Fibroblast of gingiva (primary cell): ENCODE results near the gene WNT6.

Experiments used
- DNase-seq: peaks from one replicate; pipeline ENCODE4 v3.0.0-alpha.2; 2011; ENCODE audit warnings: low read depth

The WNT6 gene

DNA sequence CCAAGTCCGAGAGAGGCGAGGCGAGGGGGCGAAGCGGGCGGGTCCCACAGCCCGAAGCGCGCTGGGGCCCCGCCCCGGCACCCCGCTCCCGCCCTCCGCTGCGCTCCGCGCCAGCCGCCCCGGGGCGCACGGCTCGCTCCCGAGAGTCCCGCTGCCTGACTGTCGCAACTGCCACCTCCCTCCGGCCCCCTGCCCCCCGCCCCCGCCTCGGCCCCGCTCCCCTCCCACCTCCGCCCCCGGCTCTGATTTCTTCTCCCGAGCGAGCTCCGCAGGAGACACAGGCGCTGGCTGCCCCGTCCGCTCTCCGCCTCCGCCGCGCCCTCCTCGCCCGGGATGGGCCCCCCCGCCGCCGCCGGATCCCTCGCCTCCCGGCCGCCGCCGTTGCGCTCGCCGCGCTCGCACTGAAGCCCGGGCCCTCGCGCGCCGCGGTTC lies at the start of gene WNT6:
Gene WNT6, plus strand, starts transcription at position 250 of the 432 bp plus-strand sequence. CDS start 233 bp downstream, outside the sequence.
- no peak for DNase-seq

DNA sequence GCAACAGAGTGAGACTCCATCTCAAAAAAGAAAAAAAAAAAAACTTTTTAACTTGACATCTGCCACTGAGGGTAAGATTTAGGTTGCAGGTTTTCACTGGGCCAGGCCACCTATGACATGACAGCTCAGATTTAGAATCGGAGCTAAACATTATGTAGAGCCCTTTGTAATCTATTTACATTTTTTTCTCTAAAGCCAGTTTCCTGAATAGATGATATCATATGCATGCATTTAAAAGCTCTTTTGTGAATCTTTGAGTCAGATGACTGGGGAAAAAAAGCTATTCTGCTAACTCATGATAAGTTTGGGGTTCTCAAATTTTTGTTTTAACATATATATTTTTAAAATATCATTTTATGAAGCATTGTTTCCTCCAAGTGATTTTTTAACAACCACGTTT lies 49.3 kb upstream of the WNT6 start:
- no peak for DNase-seq

DNA sequence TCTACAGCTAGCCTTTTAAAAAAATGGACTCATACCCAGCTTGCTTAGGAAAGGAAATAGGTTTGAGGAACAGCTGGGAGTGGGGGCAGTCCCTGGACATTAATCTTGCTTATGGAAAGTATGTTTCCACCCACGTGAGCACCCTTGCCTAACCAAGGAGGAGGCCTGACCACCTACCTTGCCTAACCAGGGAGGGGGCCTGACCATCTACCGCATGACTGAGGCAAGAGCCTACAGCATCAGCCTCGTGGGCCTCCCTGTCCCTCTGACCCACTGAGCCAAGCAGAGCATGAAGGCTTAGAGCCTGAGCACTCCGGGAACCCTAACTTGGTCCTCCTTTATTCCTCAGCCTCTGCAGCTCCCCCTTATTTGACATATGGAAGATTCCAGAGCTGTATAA lies 48.2 kb upstream of the WNT6 start:
- no peak for DNase-seq

DNA sequence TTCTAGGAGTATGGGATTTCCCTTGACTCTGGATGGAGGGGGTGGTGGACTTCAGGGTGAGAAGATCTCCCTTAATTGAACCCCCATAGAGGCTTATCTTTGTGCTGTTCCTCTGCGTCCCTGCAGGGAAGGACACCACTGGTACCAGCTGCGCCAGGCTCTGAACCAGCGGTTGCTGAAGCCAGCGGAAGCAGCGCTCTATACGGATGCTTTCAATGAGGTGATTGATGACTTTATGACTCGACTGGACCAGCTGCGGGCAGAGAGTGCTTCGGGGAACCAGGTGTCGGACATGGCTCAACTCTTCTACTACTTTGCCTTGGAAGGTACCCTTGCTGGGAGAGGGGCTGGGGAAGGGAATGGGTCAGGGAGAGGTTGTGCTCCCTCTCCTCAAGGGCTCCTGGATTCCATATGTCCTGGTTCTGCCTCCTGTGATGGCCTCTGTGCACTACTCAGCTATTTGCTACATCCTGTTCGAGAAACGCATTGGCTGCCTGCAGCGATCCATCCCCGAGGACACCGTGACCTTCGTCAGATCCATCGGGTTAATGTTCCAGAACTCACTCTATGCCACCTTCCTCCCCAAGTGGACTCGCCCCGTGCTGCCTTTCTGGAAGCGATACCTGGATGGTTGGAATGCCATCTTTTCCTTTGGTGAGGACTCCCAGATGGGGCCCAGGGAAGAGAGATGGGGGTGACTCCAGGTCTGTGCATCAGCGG lies 47.3 kb upstream of the WNT6 start:
- DNase-seq, result no peak

DNA sequence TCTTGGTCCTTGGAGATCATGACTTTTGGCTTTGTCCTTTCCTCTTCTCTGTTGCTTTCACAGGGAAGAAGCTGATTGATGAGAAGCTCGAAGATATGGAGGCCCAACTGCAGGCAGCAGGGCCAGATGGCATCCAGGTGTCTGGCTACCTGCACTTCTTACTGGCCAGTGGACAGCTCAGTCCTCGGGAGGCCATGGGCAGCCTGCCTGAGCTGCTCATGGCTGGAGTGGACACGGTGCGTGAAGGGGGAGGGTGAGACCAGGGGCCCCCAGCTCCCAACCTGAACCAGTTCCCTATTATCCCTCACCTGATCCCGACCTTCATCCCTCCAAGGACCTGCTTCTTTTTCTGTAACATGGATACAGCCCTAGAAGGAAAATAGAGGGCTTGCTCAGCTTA lies 46.7 kb upstream of the WNT6 start:
- DNase-seq, result no peak

DNA sequence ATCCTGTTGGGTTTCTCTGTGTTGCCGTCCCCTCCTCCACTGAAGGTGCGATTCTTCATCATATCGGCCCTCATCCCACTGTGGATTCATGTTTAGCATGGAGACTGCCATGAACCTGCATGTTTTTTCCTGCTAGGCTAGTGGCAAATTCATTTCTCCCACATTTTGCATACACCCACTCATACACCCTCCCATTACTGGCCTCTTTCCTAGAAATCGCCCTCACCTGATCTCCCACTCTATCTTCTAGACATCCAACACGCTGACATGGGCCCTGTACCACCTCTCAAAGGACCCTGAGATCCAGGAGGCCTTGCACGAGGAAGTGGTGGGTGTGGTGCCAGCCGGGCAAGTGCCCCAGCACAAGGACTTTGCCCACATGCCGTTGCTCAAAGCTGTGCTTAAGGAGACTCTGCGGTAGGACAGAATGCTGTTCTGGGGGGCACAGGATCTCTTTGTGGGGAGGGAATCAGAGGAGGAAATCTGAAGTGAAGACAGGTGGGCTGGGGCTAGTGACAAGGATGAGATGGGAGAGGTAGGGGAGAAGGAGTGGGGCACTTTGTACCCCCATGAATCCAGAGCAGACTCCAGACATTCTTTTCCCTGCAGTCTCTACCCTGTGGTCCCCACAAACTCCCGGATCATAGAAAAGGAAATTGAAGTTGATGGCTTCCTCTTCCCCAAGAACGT lies 45.7 kb upstream of the WNT6 start:
- no peak for DNase-seq

DNA sequence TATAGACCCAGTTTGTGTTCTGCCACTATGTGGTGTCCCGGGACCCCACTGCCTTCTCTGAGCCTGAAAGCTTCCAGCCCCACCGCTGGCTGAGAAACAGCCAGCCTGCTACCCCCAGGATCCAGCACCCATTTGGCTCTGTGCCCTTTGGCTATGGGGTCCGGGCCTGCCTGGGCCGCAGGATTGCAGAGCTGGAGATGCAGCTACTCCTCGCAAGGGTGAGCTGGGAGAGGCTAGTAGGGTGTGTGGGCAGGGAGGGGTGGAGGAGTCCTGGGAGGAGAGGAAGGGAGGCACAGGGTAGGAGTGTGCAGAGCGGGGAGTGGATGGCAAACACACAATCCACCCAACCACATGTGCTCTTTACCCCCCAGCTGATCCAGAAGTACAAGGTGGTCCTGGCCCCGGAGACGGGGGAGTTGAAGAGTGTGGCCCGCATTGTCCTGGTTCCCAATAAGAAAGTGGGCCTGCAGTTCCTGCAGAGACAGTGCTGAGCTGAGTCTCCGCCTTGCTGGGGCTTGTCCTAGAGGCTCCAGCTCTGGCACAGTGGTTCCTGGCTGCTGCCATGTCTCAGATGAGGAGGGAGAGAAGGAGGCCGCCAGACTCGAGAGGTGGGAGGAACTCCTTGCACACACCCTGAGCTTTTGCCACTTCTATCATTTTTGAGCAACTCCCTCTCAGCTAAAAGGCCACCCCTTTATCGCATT lies 44.9 kb upstream of the WNT6 start:
- DNase-seq, result no peak

DNA sequence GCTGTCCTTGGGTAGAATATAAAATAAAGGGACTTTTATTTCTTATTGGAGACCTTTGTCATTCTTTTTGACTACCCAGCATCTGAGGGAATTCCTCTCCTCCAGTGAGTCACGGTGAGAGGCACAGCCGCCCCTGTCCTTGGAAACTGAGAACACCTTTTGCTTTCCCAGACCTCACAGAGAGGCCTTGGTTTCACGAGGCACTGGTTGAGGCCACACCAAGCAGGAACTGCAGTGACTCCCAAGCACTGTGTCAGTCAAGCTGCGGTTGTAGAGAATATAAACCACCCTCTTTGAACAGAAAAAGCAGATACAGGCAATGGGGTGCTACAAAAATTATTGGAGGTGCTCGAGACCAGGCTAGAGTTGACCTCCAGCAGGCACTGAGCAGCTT lies 44.4 kb upstream of the WNT6 start:
- no peak for DNase-seq

DNA sequence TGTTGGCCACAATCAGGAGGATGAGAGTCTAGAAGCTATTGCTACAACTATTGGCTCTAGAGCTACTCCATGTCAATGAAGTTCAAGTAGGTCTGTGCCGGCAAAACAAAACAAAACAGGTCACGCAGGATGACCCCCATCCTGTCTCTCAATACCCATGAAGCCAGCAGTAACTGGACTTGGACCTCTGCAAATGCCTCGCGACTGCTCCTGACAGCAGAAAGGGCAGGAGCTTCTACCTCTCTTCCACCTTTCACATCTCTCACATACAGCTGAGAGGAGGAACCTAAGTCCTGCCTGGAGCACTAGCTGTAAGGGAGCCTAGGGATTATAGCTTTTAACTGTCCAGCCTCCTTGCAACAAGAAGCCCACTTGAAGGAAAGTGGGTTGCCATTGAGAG lies 44.0 kb upstream of the WNT6 start:
- DNase-seq, result no peak

DNA sequence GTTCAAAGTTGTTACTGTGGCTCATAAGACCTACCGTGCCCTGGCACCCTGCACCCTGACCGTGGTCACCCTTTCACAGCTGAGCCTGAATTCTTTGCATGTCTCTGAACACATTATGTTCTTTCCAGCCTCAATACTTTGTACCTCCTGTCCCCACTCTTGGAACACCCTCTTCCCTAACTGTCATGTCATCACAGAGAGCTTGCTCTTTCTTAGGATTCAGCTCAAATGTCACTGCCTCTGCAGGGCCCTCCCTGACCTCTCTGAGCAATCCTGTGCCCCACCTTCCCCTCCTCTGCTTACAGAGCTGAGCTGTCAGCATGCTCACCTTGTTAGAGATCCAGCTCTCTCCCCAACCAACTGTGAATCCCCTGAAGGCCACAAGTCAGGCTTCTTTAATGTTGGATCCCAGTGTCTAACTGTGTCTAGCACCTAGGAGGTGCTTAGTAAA lies 43.0 kb upstream of the WNT6 start:
- no peak for DNase-seq

DNA sequence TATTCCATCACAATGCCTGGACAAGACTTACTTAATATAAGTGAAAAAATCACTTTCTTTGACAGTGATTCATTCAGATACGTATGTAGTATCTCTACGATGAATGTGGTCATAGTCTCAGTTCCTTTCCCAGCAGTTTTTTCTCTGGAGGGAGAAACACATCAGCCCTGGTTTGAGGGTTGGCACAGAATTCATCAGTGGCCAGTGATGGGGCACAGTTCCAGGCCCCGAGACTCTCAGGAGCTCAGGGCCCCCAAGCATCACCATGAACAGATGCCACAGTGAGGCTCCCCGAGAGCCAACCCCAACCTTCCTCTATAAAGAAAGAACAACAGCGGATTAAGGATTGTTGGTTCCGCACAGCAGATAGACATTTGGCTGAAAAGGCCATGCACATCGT lies 40.5 kb upstream of the WNT6 start:
- no peak for DNase-seq

DNA sequence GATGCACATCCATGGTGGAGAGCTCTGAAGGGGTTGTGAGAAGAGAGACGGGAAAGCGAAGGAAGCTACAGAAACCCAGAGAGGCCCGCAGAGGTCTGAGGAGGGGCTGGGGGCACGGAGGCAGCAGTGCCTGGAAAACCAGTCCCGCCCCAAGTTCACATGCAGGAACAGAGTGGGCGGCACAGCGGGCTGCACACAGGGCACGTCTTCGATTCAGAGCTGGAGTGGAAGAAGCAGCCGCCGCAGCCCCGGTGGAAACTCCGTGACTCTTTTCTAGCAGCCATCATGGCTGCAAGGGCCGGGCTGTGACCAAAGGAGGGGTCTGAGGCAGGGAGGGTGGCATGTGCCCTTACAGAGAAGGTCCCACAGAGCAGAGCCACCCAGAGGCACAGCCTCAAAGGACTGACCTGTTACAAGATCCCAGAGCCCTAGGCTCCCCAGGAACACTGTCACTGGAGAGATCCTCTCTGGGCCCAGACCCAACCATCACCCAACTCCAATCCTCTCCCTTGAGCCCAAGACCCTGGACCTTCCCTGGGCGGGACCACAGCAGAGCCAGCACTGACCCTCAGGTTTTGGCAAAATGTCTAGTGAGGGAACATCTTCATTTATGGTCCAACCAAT lies 38.7 kb upstream of the WNT6 start:
- DNase-seq, result no peak

DNA sequence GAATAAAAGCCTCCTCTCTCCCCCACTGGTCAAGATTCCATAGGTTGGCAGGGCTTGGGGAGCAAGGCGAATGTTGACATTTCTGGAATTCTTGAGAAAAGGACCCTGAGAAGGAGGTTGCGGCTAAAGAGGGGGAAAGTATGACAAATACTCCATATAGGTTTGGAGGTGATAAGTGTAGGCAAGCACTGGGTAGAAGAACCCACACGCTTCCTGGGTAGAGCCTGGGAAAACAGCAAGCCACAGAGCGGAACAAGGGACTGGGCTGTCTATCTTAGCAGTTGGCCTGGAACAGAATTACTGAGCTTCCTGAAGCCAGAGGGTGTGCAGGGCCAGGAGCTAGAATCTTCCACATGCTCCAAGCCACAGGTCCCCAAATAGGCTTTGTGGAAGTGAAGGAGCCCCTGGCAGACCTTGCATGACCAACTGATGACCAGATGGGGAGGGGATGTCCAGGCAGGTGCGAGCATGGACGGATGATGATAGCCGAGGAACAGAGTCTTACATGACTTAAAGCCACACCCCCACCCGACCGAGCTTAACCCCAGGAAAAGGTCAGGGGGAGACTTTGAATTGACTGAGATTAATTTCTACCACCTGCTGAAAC lies 37.9 kb upstream of the WNT6 start:
- DNase-seq, result no peak

DNA sequence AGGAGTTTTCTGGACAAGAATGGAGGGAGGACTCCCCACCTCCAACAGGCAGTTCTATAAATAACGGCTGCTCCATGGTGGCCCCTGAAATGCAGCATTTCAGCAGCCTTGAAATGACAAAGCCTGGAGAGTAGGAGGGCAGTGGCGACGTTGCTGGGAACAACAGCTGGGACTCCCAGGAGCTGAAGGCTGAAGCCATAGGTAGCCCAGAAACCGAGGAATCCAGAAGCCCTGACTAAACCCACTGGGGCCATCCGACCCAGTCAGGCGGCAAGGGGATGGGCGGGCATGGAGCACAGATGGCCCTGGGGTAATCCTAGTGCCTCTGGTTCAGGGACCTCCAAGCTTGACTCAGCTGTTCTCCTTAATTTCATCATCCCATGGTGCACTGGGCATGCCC lies 37.0 kb upstream of the WNT6 start:
- no peak for DNase-seq

DNA sequence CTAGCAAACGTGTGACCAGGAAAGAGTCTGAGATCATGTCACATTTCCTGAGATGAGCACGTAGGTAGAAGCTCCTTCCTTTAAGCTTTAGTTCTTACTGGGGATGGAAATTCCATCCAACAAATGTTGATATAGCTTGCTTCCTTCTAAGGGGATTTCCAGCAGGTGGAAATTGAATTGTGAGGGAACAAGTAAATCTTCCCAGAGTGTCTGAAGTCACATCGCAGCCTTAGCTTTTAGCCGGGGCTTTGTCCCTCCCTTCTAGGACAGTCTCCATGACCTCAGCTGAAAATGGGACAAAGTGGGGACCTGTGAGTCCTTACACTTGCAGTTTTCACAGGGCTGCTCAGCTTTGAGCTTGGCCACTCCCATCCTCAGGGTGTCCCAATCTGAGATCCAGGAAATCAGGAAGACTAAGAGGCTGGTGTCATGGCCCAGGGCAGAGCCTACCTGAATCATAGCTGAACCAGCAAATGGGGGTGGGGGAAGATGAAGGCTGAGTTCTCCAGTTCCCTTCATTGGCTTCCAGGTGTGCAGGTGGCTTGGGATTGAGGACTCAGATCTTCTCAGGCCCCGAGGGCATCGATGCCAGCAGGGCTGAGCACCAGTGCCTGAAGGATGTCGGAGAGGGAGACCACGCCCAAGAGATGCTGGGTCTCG lies 36.3 kb upstream of the WNT6 start:
- DNase-seq, result no peak

DNA sequence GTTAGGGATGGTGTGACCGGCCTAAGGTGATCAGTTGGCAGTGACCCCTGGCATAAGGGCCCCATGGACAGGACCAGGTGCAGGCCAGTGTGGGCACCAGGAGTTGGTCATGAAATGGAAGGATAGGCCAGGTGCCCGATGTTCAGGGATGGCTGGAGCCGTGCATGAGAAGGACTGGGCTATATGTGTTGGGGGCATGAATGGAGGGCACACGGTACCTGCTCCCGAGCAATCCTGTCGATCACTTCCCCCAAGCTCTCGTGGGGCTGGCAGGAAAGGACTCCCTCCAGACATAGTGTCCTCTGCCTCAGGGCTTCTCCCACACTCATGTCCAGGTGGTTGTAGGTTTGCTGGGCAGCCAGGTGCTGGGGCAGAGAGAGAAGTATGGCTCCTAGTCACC lies 35.6 kb upstream of the WNT6 start:
- DNase-seq, result no peak

DNA sequence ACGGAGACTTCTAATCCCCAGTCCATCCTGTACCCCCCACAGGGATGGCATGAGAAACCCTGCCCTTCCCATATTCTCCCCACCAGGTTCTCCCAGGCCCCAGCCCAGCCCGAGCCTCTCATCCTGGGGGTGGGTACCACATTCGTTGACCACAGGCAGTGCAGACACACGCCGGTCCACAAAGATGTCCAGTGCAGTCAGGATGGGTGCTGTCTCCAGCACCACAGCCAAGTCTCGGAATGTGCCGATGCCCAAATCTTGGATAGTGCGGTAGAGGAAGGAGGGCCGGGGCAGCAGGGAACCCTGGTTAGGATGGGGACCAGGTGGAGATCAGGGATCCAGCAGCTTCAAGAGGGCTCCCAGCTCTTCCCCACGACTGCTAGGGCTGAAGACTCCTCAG lies 32.8 kb upstream of the WNT6 start:
- DNase-seq, result no peak

DNA sequence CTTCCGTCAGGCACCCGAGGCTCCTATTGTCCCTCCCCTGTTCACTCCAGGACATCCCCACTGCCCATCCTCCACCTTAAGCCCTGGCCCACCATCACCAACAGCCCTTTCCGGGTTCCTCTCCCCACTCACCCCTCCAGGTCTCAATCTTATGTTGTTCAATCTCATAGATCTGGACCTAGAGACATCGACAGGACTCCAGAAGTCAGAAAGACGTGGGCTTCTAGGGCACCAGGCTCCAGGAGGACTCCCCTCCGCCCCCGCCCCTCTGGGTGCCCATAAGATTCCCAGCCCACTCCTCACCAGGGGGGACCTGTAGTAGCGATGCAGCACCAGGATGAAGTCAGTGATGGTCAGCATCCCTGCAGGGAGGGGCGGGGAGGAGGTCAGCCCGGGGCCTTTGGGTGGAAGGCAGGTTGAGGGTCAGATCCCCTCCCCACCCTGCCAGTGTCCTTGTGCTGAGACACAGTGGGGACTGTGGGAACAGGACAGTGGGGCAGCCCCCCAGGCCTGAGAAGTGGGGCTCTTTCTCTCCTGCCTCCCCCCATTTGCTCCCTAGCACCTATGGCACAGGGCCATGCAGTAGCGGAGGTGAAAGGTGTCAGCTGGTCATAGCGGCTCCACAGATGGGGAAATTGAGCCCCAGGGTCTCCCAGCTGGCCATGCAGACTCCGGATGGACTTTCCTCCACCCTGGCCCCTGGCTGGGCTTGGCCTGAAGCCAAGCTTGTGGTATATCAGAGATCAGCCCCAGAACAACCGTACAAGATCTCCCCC lies 31.7 kb upstream of the WNT6 start:
- DNase-seq, result no peak

DNA sequence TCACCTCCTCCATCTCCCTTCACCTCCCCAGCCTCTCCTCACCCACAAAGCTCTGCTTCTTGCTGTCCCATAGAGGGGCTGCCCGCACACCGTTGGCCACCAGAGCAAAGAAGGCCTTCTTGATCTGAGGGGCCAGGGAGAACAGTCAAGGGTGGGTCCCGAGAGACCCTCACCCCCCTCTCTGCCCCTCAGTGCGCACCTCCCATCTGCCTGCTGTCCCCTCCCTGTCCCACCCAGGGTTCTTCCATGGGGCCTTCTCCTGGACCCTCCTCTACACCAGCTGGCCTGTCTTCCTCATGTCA lies 31.2 kb upstream of the WNT6 start:
- DNase-seq, result no peak

DNA sequence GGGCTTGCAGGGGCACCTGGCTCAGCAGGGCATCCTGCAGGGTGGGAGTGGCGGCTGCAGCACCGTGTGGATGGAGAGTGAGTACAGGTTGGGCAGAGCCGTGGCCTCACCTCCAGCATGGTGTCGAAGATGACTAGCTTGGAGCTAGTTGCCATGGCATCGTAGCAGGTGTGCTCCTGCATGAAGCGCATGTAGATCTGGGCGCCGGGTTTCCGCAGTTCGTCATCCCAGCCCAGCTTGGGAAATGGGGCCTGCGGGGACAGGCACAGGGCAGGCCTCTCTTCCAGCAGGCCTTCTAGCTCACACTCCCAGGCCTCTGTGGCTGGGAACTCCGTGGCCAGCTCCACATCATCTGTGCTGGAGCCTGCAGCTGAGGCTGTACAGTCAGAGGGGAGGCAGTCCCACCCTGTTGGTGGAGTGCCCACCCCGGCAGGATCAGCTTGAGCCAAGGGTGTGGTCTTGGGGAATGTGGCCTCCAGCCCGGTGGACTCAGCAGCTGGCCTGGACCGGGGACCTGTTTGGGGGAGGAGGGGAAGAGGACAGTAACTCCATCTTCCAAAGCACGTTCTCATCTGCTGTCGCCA lies 29.6 kb upstream of the WNT6 start:
- DNase-seq, result no peak
